Activated CD4-positive, alpha-beta T cell treated with anti-CD3 and anti-CD28 coated beads, Interleukin-2, amount 50 U/mL, for 1 hour (primary cell): ENCODE measurements around the gene CCKAR.
"Not testable (repeated sequence)": the region's sequence is repeated elsewhere in the genome, so short reads cannot be mapped to it uniquely, and the experiment has no call there.

ENCODE experiments used
- DNase-seq: peaks from one replicate; pipeline ENCODE4 v3.0.0-alpha.2; 2020

Gene CCKAR, protein sequence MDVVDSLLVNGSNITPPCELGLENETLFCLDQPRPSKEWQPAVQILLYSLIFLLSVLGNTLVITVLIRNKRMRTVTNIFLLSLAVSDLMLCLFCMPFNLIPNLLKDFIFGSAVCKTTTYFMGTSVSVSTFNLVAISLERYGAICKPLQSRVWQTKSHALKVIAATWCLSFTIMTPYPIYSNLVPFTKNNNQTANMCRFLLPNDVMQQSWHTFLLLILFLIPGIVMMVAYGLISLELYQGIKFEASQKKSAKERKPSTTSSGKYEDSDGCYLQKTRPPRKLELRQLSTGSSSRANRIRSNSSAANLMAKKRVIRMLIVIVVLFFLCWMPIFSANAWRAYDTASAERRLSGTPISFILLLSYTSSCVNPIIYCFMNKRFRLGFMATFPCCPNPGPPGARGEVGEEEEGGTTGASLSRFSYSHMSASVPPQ

GRCh38 chr4:26490111-26490959, at the start of gene CCKAR:
CCKAR (minus strand) TSS chr4:26490484; CDS start chr4:26490267, 217 bp downstream.
- no peak for DNase-seq

- no peak for DNase-seq
Observed at GRCh38 chr4:26533685-26534084, 43.4 kb upstream of the CCKAR start.

DNA sequence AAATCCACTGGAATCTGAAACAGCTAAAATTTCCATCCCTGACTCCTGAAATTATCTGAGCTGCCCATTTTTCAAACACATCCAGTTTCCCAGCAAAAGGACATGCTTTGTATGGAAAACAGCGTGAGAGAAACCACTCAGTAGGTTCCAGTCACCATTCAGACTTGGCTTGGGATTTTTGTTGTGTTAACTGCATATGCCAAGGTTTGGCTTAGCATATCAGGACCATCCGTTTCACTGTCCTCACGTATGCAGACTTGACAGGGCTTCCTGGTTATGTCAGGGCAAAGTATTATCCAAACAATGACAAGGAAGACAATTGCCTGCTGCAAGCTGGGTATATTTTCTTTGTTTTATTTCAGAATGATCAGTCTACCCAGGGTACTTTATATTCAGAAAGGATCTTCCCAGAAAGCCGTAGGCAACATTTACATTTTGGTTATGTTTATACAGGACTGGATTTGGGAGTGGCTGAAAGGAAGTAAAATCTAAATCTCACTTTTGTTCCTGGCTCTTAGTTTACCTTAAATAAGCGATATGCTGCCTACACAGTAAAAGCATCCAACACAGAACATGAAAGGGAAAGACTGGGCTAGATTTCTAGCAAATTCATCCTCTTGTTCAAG, 41.3 kb upstream of the CCKAR start:
- no peak for DNase-seq

DNA sequence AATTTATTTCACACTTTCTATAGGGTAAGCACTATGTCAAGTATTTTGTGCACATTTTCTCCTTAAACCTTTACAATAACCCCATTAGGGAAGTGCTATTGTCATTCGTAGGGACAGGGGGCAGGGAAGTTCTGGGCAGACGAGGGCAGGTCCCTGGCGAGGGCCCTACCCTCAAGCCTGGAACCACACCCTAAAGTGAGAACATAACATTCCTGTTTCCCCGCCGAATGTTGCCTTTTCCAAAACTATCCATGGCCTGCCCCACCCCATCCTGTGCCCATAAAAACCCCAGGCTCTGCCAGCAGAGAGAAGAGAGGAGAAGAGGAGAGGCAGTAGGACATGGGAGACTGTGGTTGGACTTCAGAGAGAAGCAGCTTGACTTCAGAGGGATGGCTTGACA, 39.8 kb upstream of the CCKAR start:
- no peak for DNase-seq

- no peak for DNase-seq
Observed at GRCh38 chr4:26529479-26529878, 39.2 kb upstream of the CCKAR start.

- DNase-seq: no peak
Observed at GRCh38 chr4:26525771-26526150, 35.5 kb upstream of the CCKAR start.

DNA sequence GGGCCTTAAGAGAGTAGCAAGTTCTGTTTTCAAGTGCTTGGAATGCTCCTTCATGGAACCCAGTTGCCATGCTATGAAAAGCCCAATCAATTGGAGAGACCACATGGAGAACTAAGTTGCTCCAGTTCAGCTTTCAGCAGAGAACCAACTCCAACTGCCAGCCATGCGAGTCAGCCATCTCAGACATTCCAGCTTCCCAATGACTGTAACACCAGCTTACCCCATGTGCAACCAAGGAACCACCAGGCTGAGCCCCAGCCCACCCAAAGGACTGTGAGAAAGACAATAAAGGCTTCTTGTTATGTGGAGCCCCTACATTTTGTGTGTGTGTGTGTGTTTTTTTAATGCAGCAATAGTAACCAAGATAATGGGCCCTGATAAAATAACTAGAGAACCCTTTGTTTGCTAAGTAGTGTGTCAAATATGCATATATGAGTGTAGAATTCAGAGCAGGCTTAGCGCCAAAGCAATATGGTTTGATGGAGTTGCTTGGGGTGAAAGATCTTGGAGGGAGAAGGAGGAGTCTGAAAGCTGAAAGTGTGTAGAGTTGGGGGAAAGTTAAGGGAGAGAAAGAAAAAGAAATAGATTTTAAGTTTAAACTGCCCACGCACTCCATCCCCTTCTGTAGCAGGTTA, 35.0 kb upstream of the CCKAR start:
- no peak for DNase-seq

DNA sequence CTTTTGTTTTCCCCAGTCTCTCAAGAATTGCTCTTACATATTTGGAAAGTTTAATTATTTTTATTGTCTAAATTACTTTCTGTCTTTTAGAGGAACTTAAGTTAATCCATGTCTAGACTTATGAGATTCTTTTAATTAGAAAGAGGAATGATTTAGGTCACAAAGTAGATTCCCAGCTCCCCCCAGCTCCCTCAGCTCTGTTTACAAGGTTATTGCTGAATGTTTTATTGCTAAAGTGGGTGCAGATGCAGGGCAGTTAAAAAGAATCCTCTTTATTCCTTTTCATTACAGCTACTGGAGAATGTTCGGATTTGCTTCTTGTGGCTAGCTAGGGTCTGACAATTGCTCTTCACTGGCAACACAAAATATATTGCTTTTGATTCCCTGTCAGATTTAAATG, 33.7 kb upstream of the CCKAR start:
- DNase-seq: no peak

GRCh38 chr4:26522478-26522877, 32.2 kb upstream of the CCKAR start:
- DNase-seq: no peak

DNA sequence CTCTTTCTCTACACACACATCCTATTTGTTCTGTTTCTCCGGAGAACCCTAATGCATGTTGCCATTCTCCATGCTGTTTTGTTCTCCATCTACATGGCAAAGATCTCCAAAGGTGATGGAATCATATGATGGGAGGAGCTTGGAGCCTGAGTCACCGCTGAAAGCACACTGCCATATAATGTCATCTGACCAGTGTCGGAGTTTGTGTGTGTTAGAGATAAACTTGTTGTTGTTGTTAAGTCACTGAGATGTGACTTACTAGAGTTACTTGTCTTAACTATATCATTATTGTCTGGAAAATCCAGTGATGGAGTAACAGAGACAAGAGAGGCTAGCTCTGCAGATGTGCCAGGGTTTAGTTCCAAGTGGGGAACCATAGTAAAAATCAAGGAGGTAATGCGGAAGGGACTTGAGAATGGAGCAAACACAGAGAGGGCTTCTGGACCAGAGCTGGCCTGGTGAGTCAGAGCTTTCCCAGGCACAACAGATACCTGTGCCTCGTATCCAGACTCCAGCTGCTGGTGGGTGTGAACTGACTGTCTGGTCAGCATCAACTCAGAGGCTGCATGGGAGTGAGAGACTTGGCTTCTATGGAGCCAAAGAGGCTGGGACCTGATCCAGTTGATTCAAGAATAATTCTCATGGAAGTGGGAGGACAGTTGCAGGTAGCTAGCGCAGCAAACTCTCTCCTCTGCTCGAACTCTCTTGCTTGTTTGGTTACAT, 30.6 kb upstream of the CCKAR start:
- no peak for DNase-seq

DNA sequence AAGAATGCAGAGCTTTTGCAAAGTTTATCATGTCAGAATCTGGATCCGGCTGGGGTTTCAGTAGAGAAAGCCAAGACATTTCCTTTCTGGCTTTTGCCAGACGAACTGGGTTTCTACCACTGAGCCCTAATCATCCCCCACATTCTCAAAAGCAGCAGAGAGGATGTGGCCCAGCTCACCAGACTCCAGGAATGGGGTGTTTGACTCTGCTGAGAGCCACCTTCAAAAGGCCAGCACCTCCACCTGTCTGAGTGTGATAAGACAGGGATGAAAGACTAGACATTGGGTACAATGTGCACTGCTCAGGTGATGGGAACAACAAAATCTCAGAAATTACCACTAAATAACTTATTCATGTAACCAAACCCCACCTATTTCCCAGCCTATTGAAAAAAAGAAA, 25.7 kb upstream of the CCKAR start:
- no peak for DNase-seq

DNA sequence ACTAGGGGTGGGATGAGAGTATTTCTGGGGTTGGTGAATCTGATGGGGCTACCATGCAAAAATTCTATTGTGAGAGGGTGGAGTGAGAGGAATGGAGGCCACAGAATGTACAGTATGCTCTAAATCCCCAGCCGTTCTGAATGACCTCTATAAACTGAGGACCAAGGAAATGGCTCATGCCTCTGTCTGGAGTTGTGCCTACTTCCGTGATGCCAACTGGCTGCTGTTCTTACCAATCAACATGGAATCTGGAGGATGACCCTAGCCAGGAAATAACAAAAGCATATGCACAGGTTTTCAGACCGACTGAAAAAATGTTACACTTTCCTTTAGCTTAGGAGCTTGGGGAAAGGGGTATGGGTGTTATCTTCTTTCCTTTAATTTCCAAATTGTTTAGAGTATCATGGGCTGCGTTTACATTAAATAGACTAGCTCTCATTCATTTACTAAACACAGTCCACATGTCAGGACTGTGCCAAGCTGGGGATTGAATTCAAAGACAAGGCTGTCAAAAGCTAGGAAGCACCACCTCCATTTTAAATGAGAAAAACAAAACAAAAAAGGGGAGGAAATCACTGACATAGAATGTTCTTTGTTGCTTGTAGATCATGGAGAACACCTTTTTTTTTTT, 20.2 kb upstream of the CCKAR start:
- DNase-seq: no peak

DNA sequence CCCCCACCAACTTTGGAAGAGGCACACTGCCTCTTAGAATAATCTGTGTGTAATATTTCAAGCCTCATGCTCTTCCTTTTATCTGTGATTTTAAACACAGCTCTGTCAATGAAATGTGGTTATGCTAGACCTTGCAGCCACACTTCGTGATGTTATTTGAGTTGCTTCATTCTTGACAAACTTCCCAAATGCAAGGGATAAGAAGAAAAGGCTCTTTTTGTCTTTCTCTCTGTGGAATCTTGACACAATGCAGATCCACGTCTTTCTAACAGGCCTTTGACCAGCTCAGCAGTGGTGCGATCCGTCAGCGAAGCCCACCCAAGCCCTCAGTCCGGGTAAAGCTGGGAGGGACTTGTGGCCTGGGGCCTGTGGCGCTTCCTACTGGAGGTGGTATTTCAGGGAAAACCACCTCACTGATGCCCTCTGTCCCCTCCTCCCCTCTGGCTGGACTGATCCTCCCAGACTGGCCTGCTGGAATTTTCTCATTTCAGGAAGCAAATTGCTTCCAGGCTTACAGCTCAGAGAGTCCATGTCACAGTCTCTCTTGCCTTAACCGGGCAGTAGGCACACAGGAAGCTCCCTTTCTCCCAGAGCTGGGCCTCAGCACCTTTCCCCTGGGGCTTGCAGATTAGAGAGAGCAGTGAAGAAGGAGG, 19.5 kb upstream of the CCKAR start:
- DNase-seq: no peak

- no peak for DNase-seq
Observed at GRCh38 chr4:26507286-26507685, 17.0 kb upstream of the CCKAR start.

- no peak for DNase-seq
Observed at GRCh38 chr4:26503844-26504243, 13.6 kb upstream of the CCKAR start.

GRCh38 chr4:26503427-26503826, 13.1 kb upstream of the CCKAR start:
- DNase-seq: no peak

DNA sequence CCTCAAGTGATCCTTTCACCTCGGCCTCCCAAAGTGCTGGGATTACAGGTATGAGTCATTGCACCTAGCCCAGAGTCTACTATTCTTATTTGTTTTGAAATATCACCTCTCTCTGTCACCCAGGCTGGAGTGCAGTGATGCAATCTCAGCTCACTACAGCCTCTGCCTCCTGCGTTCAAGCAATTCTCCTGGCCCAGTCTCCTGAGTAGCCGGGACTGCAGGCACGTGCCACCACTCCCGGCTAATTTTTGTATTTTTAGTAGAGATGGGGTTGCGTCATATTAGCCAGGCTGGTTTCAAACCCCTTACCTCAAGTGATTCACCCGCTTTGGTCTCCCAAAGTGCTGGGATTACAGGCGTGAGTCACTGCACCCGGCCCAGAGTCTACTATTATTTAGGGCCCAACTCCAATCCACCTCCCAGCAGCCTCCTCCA, 10.3 kb upstream of the CCKAR start:
- not testable (repeated sequence) for DNase-seq

GRCh38 chr4:26496207-26496783, 6.0 kb upstream of the CCKAR start:
- no peak for DNase-seq

- no peak for DNase-seq
Observed at GRCh38 chr4:26493461-26493860, 3.2 kb upstream of the CCKAR start.

DNA sequence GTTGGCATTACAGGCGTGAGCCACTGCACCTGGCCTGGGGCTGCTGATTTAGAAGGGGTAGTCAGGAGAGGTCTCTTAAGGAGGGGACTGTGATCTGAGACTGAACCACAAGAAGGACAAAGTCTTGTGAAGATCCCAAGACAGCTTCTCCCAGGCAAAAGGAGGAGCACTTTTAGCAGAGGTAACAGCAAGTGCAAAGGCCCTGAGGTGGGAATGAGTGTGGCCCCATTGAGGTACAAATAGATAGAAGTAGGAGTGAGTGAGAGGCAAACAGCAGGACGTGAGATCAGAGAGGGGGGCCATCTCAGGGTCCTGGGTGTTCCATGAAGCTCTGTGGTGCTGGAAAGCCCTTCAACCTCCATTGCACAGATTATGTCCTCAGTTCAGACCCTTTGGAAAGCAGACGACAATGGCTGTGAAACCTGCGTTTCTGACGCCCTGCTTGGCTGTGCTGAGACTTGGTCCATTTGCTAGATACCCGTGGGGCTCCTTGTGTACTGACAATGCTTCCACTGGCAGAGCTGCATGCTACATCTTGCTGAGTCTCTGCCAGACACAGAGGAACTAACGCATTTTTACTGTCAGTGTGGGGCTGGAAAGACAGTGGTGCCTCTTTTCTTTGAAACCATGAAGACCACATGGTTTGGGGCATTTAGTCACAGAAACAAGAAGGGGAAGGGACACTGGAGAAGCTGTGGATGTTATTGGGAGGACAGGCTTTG, 1.3 kb upstream of the CCKAR start:
- DNase-seq: no peak
